NCI-H2227 treated with DMSO at 0.1 percent for 48 hours (cell line): Measurements from ENCODE around the gene MAP7.
"Not testable (repeated sequence)": the region's sequence is repeated elsewhere in the genome, so short reads cannot be mapped to it uniquely, and the experiment has no call there.

ENCODE experiments used
- DNase-seq: peaks from one replicate; lab custom pipeline; 2025; lab: John Stamatoyannopoulos, UW

MAP7 gene

DNA sequence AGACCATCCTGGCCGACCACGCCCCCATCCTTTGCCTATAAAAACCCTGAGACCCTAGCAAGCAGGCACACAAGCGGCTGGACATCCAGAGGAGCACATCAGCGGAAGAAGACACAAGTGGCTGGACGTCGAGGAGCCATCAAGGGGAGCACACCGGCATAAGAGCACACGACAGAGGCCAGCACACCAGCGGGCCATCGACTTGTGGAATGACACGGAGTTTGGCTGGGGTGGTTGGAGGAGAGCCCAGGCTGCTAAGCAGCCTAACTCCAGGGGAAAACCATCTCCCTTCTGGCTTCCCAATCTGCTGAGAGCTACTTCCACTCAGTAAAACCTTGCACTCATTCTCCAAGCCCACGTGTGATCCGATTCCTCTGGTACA lies 215.8 kb downstream of the MAP7 start:
- DNase-seq: no peak

DNA sequence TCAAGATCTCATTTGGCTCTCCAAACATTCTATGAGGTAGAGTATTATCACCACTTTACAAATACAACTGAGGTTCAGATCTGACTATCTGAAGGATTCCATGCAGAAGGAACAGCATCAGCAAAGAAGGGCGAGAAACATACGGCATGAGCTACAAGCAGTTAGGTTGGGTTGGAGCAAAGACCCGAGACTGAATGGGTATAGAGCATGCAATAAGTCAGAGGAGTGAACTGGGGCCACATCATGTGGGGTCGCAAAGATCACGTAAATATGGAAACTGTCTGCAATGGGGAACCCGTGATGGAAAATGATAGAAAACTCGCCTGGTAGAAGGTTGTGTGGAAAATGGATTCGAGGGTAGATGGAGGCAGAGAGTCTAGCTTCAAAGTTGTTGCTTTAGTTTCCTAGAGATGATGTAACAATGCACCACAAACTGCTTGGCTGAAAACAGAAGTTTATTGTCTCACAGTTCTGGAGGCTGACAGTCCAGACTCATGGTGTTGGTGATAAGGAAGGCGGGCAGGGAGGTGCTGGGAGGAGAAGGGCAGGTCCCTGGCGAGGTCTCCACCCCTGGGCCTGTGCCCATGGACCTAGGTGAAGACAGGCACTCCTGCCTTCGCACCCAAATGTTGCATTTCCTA lies 216.3 kb downstream of the MAP7 start:
- no peak for DNase-seq

DNA sequence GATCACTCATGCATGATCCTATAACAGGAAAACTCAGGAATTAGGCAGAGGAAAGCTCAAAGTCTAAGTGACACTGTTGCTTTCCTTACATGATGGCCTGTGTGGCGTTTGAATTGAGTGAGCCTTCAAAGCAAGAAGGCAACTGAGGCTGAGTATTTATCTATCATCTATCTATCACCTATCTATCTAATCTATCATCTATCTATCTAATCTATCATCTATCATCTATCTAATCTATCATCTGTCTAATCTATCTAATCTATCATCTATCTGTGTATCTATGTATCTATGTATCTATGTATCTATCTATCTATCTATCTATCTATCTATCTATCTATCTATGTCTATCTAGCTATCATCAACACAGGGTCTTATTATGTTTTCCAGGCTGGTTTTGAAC lies 218.8 kb downstream of the MAP7 start:
- DNase-seq: no peak

DNA sequence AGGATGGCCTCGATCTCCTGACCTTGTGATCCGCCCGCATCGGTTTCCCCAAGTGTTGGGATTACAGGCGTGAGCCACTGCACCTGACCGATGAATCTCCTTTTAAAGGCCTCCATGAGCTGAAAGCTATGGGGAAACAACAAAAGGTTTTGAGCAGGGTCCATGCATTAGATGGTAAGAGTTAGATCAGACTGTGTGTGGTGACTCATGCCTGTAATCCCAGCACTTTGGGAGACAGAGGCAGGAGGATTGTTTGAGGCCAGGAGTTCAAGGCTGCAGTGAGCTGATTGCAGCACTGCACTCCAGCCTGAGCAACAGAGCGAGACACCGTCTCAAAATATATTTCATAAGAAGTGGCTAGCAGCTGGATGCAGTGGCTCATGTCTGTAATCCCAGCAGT lies 219.6 kb downstream of the MAP7 start:
- no peak for DNase-seq

DNA sequence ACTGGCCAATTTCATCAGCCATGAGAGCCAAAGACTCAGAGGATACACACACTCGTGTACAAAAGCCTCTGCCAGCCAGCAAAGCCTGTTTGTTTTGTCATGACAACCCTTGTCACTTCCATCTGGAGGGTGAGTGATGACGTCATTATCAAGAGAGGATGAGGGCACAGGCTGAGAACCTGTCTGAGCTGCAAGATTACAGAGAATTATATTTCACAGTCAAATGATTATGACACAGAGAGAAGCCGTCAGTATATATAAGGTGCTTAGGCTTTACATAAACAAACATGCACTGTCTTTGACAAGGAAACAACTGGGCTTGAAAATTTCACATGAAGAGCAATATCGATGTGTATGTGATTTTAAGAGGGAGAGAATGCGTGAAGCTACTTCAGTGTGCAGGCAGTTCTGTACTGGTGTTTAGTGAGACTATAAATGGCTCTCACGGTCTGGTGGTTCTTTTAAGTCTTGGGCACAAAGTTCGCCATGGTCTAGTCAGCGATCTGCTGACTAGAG lies 224.1 kb downstream of the MAP7 start:
- peak; percentile 44 for DNase-seq

DNA sequence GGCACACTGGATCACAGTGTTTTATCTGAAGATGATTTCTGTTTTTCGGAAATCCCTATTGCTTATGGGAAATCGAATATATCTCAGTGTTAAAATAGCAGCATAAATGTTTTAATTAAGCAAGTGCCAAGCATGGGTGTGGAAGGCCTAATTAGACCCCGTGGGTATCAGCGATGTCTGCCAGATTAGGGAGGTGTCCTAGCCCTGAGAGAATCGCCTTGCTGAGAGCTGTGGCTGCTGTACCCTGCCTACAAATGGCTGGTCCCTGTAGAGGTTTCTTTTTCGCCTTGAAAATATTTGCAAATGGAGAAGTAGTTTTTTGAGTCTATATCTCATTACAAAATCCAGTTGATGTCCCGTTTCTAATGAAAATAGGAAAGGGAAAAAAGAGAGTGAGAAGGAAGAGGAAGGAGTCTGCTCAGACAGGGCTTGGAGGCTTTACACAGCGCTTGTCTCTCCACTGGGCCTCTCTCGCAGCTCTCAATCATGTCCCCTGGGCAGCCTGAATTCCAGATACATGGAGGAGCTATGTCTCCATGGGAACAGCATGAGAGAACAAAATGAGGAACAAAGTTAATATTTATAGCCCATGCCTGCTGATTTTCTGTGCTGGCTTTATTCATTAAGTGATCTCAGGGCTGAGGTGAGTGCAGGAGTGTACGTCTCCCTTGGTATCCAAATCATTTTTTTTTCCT lies 225.4 kb downstream of the MAP7 start:
- peak; percentile 19 for DNase-seq

DNA sequence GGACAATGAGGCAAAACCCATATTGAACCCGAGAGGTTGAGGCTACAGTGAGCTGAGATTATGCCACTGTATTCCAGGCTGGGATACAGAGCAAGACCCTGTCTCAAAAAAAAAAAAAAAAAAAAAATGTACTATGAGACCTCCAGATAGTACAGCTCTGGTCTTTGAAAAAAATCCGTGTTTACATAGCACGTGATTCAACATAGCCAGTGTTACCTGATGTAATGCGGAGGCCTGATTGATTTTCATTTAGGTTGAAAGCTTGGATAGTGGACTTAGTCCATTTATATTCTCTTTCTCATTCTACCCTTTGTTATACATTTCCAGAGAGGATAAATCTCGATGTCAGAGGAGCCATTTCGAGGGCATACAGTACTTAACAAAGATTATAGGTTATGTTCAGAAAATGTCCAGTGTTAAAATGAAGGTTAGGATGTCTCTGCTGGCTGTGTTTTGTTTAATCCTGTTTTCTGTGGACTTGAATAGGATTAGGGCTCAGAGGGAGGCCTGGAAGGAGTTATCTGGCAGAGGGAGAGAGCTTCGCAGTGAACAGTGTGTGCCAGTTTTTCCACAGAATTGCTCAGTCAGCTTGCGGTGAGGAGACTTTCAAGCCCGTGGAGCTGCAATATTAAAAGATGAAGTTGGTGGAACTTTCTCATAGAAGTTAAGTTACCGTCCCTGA lies 226.7 kb downstream of the MAP7 start:
- DNase-seq: peak; percentile 85

DNA sequence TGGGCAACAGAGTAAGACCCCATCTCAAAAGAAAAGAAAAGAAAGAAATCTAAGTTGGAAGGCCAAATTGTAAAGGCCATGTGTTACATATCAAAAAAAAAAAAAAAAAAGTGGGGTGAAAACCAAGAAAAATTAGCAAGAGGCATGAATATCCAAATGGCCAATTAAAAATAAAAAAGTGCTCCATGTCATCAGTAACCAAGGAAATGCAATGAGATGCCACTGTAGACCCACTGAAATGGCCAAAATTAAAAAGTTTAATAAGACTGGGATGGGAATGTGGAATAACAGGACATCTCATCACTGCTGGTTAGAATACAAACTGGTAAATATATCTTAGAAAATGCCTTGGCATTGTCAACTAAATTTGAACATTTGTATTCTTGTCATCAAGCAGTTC lies 230.5 kb downstream of the MAP7 start:
- no peak for DNase-seq

DNA sequence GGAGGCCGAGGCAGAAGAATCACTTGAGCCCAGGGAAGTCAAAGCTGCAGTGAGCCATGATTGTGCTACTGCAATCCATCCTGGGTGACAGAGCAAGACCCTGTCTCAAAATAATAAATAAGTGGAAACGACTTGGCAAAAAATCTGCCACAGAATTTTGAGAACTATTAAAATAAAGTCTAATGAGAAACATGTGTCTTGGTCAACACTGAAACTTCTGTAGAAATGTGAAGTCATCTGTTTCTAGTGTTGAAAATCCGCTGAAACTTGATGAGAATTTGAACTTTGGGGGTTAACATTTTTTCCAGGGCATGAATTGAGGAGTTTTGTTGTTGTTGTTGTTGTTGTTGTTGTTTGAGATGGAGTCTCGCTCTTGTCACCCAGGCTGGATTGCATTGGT lies 231.5 kb downstream of the MAP7 start:
- DNase-seq: no peak

DNA sequence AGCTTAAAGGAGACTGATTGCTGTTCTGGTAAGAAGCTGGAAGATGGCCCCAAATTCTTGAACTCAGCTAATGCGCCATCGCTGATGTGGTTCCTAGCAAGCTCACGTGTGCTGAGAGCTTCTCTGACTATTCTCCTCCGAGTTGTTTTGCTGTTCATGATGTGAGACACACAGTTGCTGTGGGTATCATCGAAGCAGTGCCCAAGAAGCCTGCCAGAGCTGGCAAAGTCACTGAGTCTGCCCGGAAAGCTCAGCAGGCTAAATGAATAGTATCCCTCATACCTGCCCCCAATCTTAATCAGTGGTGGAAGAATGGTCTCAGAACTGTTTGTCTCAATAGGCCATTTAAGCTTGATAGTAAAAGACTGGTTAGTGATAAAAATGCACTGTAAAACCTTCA lies 232.3 kb downstream of the MAP7 start:
- no peak for DNase-seq

DNA sequence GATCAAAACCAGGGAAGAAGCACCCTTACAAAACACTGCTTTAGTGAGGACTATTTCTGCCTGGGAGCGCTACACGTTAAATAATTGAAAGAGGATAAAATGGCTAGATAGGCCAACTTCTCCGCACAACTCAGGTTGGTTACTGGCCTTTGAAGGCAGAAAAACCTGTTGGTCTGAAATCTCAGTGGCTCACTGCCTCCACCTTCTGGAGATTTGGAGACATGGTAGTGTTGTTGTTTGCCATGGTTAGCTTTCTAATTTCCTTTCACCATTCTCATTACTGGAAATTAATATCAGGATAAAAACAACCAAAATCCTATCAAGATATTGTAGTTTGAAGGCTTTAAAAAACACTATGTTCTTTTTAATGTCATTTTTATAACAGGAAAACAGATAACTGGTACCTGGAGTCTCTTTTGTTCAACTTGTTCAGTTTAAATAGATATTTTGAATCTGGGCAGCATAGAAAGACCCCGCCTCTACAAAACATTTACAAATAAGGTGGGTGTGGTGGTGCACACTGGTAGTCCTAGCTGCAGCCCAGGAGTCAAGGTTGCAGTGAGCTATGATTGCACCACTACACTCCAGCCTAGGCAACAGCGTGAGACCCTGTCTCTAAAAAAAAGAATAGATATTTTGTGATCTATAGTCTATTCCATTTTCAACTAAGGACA lies 233.1 kb downstream of the MAP7 start:
- DNase-seq: peak; percentile 28

DNA sequence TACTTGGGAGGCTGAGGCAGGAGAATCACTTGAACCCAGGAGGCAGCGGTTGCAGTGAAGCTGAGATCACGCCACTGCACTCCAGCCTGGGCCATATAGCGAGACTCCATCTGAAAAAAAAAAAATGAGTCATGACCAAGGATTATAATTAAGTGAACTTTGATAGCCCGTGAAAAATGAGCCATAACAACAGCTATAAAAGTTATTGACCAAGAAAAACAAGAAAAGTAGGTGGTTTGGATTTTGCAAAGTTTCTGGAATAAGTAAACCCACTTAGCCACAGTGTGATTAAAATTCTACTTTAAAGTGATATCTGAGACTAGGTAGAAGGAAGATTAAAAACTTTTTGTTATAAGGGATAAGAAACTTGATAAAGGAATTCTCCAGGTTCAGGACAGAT lies 234.6 kb downstream of the MAP7 start:
- no peak for DNase-seq

DNA sequence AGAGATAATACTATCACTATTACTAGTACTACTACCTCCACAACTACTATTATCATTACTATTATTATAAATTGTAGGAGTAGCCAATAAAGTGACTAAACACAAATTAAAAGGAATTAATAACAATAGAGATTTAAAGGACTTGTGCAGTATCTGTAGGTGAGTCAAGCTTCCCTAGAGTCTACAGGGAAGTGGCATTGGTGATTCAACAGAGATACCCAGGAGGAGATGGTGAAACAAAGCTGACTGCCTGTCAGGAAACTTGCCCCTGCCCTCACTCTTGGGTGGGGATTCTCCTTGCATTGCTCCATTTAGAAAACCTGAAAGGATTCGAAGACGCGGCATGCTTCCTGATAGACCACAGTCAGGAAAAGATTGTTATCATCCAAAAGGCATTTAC lies 237.2 kb downstream of the MAP7 start:
- DNase-seq: no peak

DNA sequence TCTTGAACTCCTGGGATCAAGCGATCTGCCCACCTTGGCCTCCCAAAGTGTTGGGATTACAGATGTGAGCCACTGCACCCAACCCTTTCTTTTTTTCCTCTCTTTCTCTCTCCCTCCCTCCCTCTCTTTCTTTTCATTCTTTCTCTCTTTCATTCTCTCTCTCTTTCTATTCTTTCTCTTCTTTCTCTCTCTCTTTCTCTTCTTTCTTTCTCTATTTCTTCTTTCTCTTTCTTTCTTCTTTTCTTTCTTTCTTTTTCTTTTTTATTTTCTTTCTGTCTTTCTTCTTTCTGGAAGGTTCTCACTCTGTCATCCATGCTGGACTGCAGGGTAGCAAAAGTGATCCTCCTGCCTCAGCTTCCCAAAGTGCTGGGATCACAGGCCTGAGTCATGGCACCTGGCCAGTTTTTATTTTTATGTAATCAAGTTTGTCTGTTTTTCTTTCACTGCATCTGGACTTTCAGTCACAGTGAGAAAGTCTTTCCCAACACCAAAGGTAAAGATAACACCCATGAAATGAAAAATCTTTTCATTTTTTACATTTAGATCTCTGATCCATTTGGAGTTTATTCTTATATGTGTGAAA lies 240.4 kb downstream of the MAP7 start:
- DNase-seq: no peak

DNA sequence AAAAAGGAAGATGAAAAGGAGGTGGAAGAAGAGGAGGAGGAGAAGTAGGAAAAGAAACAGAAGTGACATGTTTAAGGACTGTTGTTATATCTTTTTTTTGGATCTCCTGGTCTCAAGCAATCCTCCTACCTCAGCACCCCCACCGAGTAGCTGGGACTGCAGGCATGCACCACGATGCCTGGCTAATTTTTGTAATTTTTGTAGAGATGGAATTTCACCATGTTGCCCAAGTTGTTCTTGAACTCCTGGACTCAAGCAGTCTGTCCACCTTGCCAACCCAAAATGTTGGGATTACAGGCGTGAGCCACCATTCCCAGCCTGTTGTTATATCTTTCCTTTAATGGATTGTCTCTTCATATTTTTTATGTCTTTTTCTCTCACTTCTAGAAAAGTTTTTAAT lies 241.1 kb downstream of the MAP7 start:
- no peak for DNase-seq

DNA sequence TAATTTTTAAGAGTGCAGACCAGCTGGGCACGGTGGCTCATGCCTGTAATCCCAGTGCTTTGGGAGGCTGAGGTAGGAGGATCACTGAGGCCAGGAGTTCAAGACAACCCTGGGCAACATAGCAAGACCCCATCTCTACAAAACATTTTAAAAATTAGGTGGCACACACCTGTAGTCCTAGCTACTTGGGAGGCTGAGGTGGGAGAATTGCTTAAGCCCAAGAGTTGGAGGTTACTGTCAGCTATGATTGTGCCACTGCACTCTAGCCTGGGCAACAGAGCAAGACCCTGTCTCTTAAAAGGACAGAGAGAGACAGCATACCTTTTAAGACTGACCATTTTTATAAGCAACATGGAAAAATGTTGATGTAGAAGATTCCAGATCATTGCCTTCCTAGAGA lies 241.8 kb downstream of the MAP7 start:
- DNase-seq: not testable (repeated sequence)

DNA sequence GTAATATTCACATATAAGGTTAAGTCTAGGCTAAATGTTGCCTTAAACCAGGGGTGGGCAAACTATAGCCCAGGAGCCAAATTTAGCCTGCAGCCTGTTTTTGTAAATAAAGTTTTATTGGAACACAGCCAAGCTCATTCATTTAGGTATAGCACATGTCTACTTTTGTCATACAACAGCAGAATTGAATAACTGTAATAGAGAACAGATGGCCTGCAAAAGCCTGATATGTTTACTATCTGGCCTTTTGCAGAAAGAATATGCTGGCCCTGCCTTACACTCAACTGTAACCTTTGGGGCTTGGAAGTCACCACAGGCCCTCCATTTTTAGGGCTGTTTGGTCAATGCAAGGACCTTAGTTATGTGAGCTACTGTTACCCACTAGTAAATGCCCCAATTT lies 242.9 kb downstream of the MAP7 start:
- no peak for DNase-seq

DNA sequence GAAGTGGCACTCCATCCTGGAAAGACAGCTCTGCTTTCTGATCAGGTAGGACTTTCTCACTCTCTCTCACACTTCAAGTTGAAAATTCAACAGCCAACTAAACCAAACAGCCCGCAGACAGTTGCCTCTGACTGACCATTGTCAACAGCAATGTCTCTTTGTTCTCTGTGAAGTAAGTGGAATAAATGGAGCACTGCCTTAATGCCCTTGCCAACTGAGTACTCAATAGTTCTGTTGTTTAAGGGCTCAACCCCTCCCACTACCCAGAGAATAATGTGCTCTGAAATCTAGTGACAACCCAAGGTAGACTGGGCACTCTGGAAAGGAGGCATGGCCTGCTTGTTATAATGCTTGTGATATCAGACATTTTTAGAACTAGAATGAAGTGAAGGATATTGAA lies 243.8 kb downstream of the MAP7 start:
- no peak for DNase-seq

DNA sequence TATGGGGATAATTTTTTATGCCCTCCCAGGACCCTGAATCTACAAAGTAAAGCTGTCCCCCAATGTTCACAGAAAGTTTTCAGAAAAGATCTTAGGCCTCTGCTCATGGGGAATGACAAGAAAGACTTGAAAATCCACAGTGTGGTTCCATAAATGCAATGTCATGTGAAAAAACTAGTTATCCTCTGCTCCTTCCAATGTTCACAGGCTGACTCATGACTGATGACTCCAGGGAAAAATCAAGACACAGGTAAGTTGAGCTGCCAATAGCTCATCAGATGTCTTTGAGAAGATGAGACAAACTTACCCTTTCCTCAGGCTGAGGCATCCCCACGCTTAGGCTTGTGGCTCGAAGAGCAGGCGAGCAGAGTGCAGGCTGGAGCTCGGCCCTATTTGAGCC lies 245.8 kb downstream of the MAP7 start:
- no peak for DNase-seq

DNA sequence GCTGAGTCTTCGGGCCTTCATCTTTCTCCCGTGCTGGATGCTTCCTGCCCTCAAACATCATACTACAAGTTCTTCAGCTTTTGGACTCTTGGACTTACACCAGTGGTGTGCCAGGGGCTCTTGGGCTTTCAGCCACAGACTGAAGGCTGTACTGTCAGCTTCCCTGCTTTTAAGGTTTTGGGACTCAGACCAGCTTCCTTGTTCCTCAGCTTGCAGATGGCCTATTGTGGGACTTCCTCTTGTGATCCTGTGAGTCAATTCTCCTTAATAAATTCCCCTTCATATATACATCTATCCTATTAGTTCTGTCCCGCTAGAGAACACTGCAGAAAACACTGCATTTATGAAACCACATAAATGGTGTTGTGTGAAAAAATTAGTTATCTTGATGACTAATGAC lies 246.7 kb downstream of the MAP7 start:
- no peak for DNase-seq

DNA sequence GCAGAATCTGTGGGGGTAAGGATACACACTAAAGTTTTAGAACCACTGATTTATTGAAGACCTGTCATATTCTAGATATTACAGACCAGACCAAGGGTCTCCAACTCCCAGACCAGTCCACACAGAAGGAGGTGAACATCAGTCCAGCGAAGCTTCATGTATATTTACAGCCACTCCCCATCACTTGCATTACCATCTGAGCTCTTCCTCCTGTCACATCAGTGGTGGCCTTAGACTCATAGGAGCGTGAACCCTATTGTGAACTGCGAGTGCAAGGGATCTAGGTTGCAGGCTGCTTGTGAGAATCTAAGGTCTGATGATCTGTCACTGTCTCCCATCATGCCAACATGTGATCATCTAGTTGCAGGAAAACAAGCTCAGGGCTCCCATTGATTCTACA lies 255.6 kb downstream of the MAP7 start:
- no peak for DNase-seq
